NCI-H2029 (cell line): Measurements from ENCODE around the gene EDEM3.
"Not testable (repeated sequence)": the region's sequence is repeated elsewhere in the genome, so short reads cannot be mapped to it uniquely, and the experiment has no call there.

Experiments
- DNase-seq: peaks from one replicate; lab custom pipeline; 2025; lab: John Stamatoyannopoulos, UW

The EDEM3 gene

DNA sequence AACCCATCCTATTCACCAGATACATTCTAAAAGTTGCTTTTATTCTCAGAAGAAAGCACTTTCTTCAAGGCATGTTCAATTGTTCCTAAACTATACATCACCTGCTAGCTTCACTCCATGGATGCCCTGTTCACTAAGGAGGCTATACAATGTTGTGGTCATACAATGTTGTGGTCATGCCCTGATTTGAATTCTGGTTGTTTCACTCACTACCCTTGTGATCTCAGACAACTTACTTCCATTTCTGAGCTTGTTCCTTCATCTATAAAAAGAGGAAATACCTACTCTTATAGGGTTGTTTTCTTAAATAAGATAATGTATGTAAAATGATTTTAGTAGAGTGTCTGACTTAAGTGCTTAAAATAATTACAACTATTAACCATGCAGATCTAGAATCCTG, 19.7 kb downstream of the EDEM3 start:
- DNase-seq, result no peak

DNA sequence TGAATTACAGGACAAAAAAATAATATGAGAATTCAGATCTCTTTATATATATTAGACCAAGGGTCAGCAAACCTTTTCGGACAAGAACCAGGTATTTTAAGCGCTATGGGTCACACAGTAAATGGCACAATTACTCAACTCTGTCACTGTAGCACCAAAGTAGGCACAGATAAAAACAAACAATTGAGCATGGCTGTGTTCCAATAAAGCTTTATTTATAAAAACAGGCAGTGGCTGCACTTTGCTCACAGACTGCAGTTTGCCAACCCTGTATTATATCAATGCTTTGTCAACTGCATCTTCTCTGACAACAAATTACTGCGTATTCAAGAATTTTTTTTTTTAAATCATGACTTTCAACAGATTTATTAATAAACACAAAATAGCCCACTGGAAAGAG, 29.8 kb downstream of the EDEM3 start:
- DNase-seq, result no peak

DNA sequence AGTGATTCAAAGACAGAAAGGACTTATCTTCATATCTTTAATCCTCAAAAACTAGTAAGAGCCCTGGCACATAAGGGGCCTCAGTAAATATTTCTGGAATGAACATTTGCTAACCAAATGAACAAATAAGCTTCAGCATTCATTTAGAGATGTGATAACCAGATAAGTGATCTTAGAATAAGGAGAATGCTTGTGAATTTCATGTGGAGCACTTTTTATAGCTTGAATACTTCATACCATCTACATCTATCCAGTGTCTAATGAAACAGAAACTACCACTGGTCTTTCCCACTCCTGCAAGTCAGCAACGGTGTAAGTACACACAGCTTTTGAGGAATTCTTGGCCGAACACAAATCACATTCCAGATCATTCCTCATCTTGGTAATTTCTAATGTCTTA, 38.5 kb downstream of the EDEM3 start:
- no peak for DNase-seq

DNA sequence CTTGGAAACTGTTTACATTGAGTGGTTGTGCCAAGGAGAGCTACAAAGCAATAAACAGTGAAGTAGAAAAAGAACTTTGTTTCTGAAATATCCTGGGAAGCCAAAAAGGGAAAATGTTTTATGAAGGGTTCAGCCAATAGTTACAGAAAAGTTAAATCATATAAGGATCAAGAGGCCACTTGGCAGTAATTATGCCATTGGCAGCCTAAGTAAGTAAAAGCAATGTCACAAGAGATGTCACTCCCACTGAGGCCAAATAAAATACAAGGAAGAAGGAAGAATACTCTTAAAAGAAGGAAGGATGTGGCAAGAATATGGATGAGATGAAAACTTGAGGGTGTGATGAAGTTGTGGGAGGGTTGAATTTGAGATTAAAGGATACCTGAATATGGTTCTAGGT, 45.2 kb downstream of the EDEM3 start:
- DNase-seq, result no peak

DNA sequence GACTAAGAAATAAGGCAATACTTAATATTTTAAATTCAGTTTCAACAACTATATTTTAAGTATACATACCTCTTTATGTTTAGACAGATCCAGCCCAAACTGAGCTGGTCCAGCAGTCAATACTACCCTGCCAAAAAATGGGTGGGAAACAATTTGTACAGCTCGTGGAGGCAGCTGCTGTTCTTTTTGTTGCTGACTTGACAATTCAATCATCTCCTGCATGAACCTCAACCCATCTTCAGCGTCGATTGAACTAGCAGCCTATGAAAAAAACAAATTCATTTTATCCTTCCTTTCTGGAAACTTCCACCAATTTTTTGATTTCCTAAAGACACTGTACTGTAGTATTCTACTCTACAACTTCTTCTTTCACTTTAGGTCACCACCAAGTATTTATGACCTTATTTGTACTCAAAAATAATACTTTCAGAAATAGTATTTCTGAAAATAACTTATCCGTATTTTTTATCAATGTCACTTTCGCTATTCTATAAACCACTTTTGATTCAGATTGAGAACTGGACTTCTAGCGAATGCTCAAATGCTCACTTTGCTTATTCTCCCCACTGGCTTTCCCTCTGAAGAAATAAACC, 46.5 kb downstream of the EDEM3 start:
- DNase-seq, result no peak

- no peak for DNase-seq
Observed at GRCh38 chr1:184705271-184705670, 49.4 kb downstream of the EDEM3 start.

GRCh38 chr1:184701816-184702215, 52.8 kb downstream of the EDEM3 start:
- no peak for DNase-seq

DNA sequence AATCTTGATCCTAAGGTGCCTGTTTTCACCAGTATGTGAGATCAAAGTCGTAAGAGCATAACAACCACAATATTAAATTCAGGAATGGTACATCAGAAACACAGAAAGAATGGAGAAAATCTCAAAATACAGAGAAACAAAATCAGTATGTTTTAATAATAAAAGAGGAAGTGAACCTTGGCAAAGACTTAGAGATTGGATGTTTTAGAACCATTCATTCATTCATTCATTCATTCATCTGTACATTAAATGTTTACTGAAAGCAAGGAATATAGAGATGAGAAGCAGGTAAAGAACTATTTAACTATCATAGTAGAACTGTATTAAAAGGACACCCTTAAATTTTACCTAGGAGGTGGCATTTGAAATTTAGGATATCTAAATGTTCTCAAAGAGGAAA, 55.7 kb downstream of the EDEM3 start:
- DNase-seq, result no peak

GRCh38 chr1:184698016-184698415, 56.6 kb downstream of the EDEM3 start:
- DNase-seq, result no peak

- no peak for DNase-seq
Observed at GRCh38 chr1:184696403-184696802, 58.3 kb downstream of the EDEM3 start.

GRCh38 chr1:184695023-184695422, 59.6 kb downstream of the EDEM3 start:
- no peak for DNase-seq

DNA sequence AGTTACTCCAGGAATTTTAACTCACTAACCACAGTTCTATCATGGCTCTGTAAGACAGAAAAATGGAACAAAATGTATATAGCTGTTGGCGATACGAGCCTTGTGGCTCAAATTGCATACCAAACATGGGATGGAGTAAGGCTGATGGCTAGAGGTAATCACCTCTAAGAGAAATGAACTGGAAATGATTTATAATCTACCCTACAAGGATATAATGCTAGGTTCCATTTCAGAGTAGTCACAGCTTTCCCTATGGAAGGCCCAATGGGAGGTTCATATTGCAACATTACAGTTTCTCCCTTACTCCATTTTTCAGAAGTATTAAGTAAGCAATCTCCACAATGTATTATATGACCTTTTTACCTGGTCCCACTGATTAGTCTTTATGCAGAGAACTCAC, 61.6 kb downstream of the EDEM3 start:
- no peak for DNase-seq

- no peak for DNase-seq
Observed at GRCh38 chr1:184691719-184692324, 62.8 kb downstream of the EDEM3 start.

- no peak for DNase-seq
Observed at GRCh38 chr1:184686540-184686939, 68.1 kb downstream of the EDEM3 start.

DNA sequence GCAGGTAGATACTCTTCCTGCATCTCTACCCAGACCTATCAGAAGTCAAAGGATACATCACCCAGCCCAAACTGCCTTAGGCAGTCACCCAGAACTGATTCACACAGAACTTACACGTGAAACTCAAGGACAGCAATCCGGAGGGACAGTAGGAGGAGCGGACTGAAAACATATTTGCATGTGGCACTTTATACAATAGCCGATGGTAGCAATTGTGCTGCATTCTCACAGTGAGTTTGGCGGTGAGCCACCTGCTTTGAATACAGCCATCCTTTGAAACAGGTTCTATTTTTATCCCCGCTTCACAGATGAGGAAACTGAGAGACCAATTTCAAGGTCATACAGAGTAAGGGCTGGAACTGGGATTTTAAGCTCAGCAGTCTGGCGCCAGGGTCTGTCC, 69.5 kb downstream of the EDEM3 start:
- DNase-seq, result no peak

DNA sequence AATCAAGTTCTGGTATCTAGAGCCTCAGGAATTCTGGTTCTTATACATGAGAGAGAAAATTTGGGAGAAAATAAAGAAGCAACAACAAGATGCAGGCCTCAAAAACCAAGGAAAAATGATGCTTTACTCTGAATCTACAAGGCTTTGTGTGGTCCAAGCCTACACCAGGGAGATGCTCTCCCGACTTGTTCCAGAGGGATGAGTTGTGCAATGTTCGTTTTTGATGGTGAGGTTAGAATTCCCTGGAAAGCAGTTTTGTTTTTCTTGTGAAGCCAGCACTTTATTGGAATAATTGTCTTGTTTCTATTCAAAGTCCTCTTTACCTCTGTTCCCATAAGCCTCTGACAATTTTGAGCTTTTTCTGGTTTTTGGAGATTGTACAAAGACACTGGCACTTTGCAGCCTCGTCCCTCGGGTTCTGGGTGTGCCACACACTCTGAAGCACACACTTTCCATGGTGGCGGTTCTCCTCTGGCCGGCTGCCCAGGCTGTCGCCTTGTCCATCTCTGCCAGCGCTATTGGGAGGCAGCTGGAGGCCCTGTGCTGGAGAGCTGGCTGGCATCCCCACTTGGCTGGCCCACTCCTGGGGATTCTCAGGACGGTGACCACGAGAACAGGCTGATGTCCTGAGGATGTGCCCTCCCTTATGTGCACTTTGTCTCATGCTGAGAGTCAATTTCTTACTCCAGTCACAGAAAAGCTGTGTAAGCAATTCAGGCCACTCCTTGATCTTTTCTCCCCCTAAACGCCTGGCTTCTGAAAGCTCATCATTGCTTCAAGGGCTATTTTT, 70.2 kb downstream of the EDEM3 start:
- no peak for DNase-seq

DNA sequence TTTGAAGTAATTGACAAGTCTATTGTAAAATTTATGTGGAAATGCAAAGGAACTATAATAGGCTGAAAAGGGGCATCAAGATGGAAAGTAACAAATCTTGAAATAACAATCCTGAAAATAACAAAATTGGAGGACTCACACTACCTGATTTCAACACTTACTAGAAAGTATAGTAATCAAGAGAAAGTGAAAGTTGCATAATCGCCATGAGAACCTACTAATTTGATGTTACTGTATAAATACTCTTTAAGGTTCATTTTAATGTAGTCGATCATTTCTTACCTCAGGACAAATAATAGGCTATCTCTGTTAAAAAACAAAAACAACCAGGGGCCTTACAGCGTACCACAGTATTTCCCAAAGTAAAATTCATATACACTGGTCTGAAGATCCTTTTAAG, 71.7 kb downstream of the EDEM3 start:
- no peak for DNase-seq

GRCh38 chr1:184680611-184681225, 73.9 kb downstream of the EDEM3 start:
- DNase-seq, result not testable (repeated sequence)

GRCh38 chr1:184679472-184679871, 75.2 kb downstream of the EDEM3 start:
- not testable (repeated sequence) for DNase-seq

GRCh38 chr1:184677344-184677743, 77.3 kb downstream of the EDEM3 start:
- DNase-seq, result no peak

GRCh38 chr1:184673305-184673704, 81.4 kb downstream of the EDEM3 start:
- no peak for DNase-seq

DNA sequence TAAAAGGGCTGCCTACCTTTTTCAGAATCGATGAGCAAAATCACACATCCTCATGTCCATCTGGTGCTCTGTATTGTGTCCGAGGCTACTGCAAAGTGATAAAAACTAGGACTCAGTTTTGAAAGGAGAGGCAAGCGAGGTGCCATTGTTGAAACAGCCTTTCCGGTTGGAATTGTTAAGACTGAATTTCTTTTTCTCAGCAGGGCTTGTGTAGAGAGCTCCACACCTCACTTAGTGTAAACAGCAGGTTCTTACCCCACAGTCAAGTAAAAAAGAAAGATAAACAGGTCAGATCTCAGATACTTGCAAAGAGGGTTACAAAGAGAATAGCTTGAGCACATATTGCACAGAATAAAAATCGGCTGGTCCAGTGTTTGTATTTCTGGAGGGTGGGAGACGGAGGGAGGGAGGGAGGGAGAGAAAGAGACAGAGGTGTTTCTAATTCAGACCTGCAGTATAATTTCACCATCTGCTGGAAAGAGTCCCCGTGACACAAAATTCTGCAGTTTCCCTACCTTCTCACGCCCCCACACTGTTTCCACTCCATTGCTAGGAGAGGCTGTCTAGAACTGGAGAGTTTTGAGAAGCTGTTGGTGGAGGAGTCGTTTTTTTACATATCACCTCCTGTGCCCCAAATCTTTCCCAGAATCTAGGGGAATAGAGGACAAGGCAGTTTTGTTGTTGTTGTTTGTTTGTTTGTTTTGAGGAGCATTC, 82.5 kb downstream of the EDEM3 start:
- DNase-seq, result no peak
